Measurements from ENCODE around the gene CCNYL1.
A peak's percentile ranks its signal among the peaks of the same experiment; 100 is the strongest.
"Not testable (repeated sequence)": the region's sequence is repeated elsewhere in the genome, so short reads cannot be mapped to it uniquely, and the experiment has no call there.

CCNYL1 gene

GRCh38 chr2:207760453-207760852 is 49.0 kb downstream of the CCNYL1 start:
- DNase-seq (ENCODE audit: low read depth): no peak
- H3K4me3 ChIP-seq (ENCODE audit: low read depth, low read length): no peak overlapping the region

- not testable (repeated sequence) for H3K4me3 ChIP-seq (ENCODE audit: low read depth, low read length); DNase-seq (ENCODE audit: low read depth)
Measured at GRCh38 chr2:207761426-207761825, 50.0 kb downstream of the CCNYL1 start.

- no peak for DNase-seq (ENCODE audit: low read depth)
- H3K4me3 ChIP-seq (ENCODE audit: low read depth, low read length): no peak overlapping the region
Measured at GRCh38 chr2:207762146-207762545, 50.7 kb downstream of the CCNYL1 start.

DNA sequence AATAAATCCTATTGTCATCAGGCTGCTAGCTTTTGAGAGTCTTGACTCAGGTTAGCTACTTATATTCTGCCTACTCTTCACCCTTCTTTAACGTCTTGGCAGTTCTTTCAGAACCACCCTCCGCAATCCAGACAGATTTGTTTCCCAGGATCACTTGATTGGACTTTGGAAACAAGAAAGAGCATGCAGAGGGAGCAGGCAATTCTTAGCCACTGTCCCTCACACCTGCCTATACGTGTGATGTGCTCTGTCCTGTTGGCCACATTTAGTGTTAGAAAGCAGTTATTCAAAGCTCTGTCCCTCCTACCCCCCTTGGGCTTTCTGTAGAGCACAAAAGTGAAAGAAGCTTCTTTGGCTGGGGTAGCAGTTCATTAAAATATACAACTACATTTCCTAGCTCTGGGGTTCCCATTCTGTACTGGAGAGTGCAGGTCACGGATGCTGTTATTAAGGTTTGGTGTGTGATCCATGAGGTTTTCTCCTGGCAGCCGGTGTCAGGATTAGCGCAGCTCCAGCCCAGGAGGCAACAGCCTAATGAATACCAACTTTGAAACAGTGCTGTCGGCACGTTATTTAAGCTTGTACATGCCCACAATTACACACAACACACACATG is 52.0 kb downstream of the CCNYL1 start:
- no peak for DNase-seq (ENCODE audit: low read depth)
- no peak overlapping the region for H3K4me3 ChIP-seq (ENCODE audit: low read depth, low read length)

- no peak for DNase-seq (ENCODE audit: low read depth)
- H3K4me3 ChIP-seq (ENCODE audit: low read depth, low read length): no peak overlapping the region
Measured at GRCh38 chr2:207764096-207764630, 52.7 kb downstream of the CCNYL1 start.

- no peak for DNase-seq (ENCODE audit: low read depth)
- H3K4me3 ChIP-seq (ENCODE audit: low read depth, low read length): no peak overlapping the region
Measured at GRCh38 chr2:207765547-207765946, 54.1 kb downstream of the CCNYL1 start.

- no peak for DNase-seq (ENCODE audit: low read depth)
- no peak overlapping the region for H3K4me3 ChIP-seq (ENCODE audit: low read depth, low read length)
Measured at GRCh38 chr2:207766041-207766551, 54.7 kb downstream of the CCNYL1 start.

DNA sequence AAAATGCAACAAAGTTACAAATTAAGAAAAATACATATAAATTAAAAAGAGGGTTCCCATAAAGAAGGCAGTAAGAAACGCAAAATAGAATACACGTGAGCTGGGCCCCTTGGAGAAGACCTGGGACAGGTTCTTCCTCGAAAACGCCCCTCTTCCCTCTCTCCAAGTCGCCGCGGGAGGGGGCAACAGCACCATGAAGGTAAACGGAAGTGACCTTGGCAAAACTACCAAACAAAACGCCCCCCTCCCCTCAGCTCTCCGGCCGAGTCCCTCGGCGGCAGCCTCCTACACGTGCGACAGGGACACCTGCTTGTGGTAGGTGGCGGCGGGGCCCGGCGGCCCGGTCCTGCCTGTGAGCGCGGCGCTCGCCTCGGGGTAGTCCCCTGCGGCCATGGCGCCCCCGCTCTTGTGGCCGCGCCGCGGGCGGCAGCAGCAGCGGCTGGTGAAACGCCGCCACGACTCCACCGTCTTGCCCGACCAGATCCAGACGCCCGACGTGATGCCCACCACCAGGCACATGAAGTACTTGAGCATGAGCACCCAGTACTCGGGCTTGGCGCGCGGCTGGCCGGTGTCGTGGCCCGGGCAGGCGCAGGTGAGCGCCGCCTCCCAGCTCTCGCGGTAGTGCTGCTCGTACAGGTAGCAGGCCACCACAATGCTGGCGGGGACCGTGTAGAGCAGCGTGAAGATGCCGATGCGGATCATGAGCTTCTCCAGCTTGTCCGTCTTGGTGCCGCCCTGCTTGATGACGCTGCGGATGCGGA is 55.4 kb downstream of the CCNYL1 start:
- peak overlapping the region; percentile 2 for H3K4me3 ChIP-seq (ENCODE audit: low read depth, low read length)
- DNase-seq (ENCODE audit: low read depth): no peak

DNA sequence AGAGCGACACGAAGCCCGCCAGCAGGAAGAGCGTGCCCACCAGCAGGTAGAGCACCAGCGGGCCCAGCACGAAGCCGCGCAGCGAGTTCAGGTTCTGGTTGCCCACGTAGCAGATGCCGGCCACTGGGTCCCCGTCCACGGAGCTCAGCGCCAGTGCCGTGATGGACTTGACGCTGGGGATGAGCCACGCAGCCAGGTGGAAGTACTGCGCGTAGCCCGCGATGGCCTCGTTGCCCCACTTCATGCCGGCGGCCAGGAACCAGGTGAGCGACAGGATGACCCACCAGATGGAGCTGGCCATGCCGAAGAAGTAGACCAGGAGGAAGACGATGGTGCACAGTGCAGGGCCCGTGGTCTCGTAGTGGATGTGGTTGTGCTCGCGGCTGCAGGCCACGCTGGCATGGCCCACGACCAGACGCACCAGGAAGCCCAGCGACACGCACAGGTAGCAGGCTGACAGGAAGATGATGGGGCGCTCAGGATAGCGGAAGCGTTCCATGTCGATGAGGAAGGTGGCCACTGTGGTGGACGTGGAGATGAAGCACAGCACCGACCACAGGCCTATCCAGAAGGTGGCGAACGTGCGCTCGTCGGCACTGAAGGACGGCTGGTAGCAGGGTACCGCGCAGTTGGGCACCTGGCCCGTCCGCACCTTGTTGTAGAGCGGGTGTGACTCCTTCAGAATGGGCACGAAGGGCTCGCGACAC is 56.2 kb downstream of the CCNYL1 start:
- peak overlapping the region; percentile 65 for H3K4me3 ChIP-seq (ENCODE audit: low read depth, low read length)
- no peak for DNase-seq (ENCODE audit: low read depth)

- no peak for DNase-seq (ENCODE audit: low read depth)
- H3K4me3 ChIP-seq (ENCODE audit: low read depth, low read length): peak overlapping the region; percentile 65
Measured at GRCh38 chr2:207768168-207768865, 56.9 kb downstream of the CCNYL1 start.

- H3K4me3 ChIP-seq (ENCODE audit: low read depth, low read length): peak overlapping the region; percentile 65
- no peak for DNase-seq (ENCODE audit: low read depth)
Measured at GRCh38 chr2:207768866-207769596, 57.6 kb downstream of the CCNYL1 start.

GRCh38 chr2:207770602-207771404 is 59.4 kb downstream of the CCNYL1 start:
- H3K4me3 ChIP-seq (ENCODE audit: low read depth, low read length): peak overlapping the region; percentile 14
- DNase-seq (ENCODE audit: low read depth): no peak

DNA sequence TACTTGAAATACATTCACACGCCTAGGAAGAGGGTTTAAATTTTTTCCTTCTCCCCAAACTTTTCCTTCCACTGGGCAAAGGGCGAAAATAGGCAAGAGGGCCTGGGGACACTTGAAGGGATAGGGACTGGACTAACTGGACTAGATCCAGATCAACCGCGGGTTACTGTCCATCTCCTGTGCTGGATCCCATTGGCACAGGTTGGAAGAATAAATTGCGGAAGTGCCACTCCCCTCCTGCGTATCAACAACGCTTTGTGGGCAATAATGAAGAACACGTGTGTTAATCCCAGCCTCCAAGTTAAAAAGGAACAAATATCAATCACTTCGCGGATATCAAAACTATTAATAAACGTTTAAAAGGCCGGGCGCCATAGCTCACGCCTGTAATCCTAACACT is 60.0 kb downstream of the CCNYL1 start:
- no peak overlapping the region for H3K4me3 ChIP-seq (ENCODE audit: low read depth, low read length)
- DNase-seq (ENCODE audit: low read depth): no peak

DNA sequence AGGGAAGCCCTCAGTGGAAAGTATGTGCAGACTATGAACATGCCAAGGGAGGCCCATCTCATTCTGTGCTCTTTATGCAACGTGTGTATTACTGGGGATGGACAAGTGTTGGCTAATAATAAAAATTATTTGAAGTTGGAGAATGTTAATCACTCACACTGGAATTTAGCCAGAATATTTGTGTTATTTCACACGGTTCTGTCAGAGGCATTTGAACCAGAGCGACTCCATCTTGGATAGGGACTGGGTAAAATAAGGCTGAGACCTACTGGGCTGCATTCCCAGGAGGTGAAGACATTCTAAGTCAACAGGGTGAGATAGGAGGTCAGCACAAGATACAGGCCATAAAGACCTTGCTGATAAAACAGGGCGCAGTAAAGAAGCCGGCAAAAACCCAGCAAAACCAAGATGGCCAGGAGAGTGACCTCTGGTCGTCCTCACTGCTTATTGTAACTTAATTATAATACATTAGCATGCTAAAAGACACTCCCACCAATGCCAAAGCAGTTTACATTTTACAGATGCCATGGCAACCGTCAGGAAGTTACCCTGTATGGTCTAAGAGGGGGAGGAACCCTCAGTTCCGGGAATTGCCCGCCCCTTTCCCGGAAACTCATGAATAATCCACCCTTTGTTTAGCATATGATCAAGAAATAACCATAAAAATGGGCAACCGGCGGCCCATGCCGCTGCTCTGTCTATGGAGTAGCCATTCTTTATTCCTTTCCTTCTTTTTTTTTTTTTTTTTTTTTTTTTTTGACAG is 60.8 kb downstream of the CCNYL1 start:
- DNase-seq (ENCODE audit: low read depth): no peak
- H3K4me3 ChIP-seq (ENCODE audit: low read depth, low read length): no peak overlapping the region

DNA sequence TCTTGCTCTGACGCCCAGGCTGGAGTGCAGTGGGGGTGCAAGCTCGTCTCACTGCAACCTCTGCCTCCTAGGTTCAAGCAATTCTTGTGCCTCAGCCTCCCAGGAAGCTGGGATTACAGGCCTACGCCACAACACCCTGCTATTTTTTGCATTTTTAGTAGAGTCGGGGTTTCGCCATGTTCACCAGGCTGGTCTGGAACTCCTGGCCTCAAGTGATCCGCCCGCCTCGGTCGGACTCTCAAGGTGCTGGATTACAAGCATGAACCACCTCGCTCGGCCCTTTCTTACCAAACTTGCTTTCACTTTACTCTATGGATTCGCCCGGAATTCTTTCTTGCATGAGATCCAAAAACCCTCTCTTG is 61.4 kb downstream of the CCNYL1 start:
- DNase-seq (ENCODE audit: low read depth): no peak

GRCh38 chr2:207775473-207775872 is 64.0 kb downstream of the CCNYL1 start:
- no peak for DNase-seq (ENCODE audit: low read depth)
- no peak overlapping the region for H3K4me3 ChIP-seq (ENCODE audit: low read depth, low read length)

More for the DNA sequence above, 61.4 kb downstream of the CCNYL1 start:
- H3K4me3 ChIP-seq (ENCODE audit: low read depth, low read length): no peak overlapping the region

DNA sequence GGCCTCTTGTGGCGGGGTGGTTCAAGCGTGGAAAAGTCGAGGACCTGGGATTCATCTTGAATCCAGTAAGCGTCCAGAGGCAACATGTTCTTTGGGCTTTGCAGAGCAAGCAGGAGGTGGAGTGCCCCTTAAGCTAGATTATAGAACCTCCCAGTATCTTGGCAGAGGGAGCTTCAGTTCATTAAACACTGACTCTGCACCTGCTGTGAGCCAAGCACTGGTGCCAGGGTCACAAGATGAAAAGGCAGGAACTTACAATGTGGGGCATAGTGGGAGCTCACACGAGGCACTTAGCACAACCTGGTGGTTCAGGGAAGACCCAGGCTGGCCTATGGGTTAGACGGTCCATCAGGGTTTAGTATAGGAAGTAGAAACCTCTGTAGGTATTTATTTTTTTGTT is 65.7 kb downstream of the CCNYL1 start:
- H3K4me3 ChIP-seq (ENCODE audit: low read depth, low read length): no peak overlapping the region
- no peak for DNase-seq (ENCODE audit: low read depth)
